Ascending aorta (tissue), 2 donors: Measurements from ENCODE around the gene IL17A. TPM values are rescaled to one million over a fixed set of nuclear protein-coding genes. Genes with fewer than 3 reads are reported as not detected.

Experiments
- DNase-seq, 2 donors: peaks; one replicate each; pipeline ENCODE4 v3.0.0-alpha.2; 2019; ENCODE audit warnings: low spot score in 2 of 2
- H3K27ac ChIP-seq, 2 donors: fragments of 200-600 bp; sonication (generic); one replicate each; pipeline ENCODE4 v1.5.1; 2016 to 2017; ENCODE audit warnings: mild to moderate bottlenecking in 1 of 2
- H3K27me3 ChIP-seq: fragments of 200-600 bp; sonication (generic); one replicate; pipeline ENCODE4 v1.5.1; 2017
- H3K36me3 ChIP-seq, 2 donors: fragments of 200-600 bp; sonication (generic); one replicate each; pipeline ENCODE4 v1.5.1; 2016
- H3K4me1 ChIP-seq, 2 donors: fragments of 200-600 bp; sonication (generic); one replicate each; pipeline ENCODE4 v1.5.1; 2016 to 2017; ENCODE audit warnings: mild to moderate bottlenecking in 1 of 2
- H3K4me3 ChIP-seq, 2 donors: fragments of 200-600 bp; sonication (generic); one replicate each; pipeline ENCODE4 v1.5.1; 2016 to 2017; ENCODE audit warnings: mild to moderate bottlenecking in 1 of 2
- H3K9me3 ChIP-seq, 2 donors: fragments of 200-600 bp; sonication (generic); one replicate each; pipeline ENCODE4 v1.5.1; 2016
- CTCF ChIP-seq, 3 experiments: fragments of 200-600 bp in 2 of 3; fragments of 450-650 bp in 1 of 3; sonication (generic) in 2 of 3; IDR thresholded peaks; one replicate each; pipeline ENCODE4 v1.5.1; 2016 to 2019; ENCODE audit warnings: antibody characterized with exemption in 3 of 3, mild to moderate bottlenecking in 1 of 3, moderate library complexity in 1 of 3
- intact Hi-C: fragments of 100-400 bp; cut with DNase I; formaldehyde crosslinking; loops from one replicate; pipeline ENCODE4 v1.15.1; 2023
- total RNA-seq: library from RNA; depleted of rRNA; stranded (reverse); fragments of >200 nt; gene quantifications from one replicate; pipeline ENCODE4 v1.1.0, GENCODE V29; 2016

The IL17A gene
- total RNA-seq, 1 donor from 2014 or later = not detected

- Histone ChIP-seq H3K4me1 (no peaks in the 10 kb centered on the region), H3K36me3 (no peaks in the 10 kb centered on the region), H3K27me3 (no peaks in the 10 kb centered on the region), H3K9me3 (no peaks in the 10 kb centered on the region), H3K4me3 (no peak overlapping the region), H3K27ac (no peak overlapping the region)
- intact Hi-C loops = no loop called here
- no peak for TF ChIP-seq CTCF (IDR thresholded peaks at IDR 0.05)
- DNase-seq = no peak
Observed at GRCh38 chr6:52149949-52150348, 36.2 kb upstream of the IL17A start.

- H3K4me3 ChIP-seq = no peak overlapping the region
- no peak overlapping the region for H3K27ac ChIP-seq
- H3K27me3 ChIP-seq = no peaks in the 10 kb centered on the region
- no peak for TF ChIP-seq CTCF (IDR thresholded peaks at IDR 0.05)
- no peaks in the 10 kb centered on the region for H3K4me1 ChIP-seq
- intact Hi-C loops = no loop called here
- no peaks in the 10 kb centered on the region for H3K9me3 ChIP-seq
- H3K36me3 ChIP-seq = no peaks in the 10 kb centered on the region
- DNase-seq = no peak
Observed at GRCh38 chr6:52152070-52152423, 34.1 kb upstream of the IL17A start.

GRCh38 chr6:52152711-52153160 is 33.4 kb upstream of the IL17A start:
- no peak for TF ChIP-seq CTCF (IDR thresholded peaks at IDR 0.05)
- Histone ChIP-seq H3K27me3 (no peaks in the 10 kb centered on the region), H3K4me1 (no peaks in the 10 kb centered on the region), H3K9me3 (no peaks in the 10 kb centered on the region), H3K4me3 (no peak overlapping the region), H3K36me3 (no peaks in the 10 kb centered on the region), H3K27ac (no peak overlapping the region)
- no peak for DNase-seq
- intact Hi-C loops = no loop called here

GRCh38 chr6:52154381-52154780 is 31.8 kb upstream of the IL17A start:
- DNase-seq = no peak
- H3K4me3 ChIP-seq = no peak overlapping the region
- no peaks in the 10 kb centered on the region for H3K9me3 ChIP-seq
- no peaks in the 10 kb centered on the region for H3K36me3 ChIP-seq
- TF ChIP-seq CTCF (IDR thresholded peaks at IDR 0.05) = no peak
- no peak overlapping the region for H3K27ac ChIP-seq
- no peaks in the 10 kb centered on the region for H3K27me3 ChIP-seq
- intact Hi-C loops = no loop called here
- H3K4me1 ChIP-seq = no peaks in the 10 kb centered on the region

- no peaks in the 10 kb centered on the region for H3K4me1 ChIP-seq
- H3K9me3 ChIP-seq = no peaks in the 10 kb centered on the region
- intact Hi-C loops = no loop called here
- TF ChIP-seq CTCF (IDR thresholded peaks at IDR 0.05) = no peak
- no peaks in the 10 kb centered on the region for H3K36me3 ChIP-seq
- no peak for DNase-seq
- H3K27me3 ChIP-seq = no peaks in the 10 kb centered on the region
- H3K4me3 ChIP-seq = no peak overlapping the region
- no peak overlapping the region for H3K27ac ChIP-seq
Observed at GRCh38 chr6:52155791-52156576, 30.2 kb upstream of the IL17A start.
